ENCODE data around the gene MEN1.

- no peak for TF ChIP-seq RERE (CRISPR knock-in tag; IDR thresholded peaks at IDR 0.05; ENCODE audit: low read depth)
- no peak for TF ChIP-seq ZNF770 (CRISPR knock-in tag; IDR thresholded peaks at IDR 0.05)
- no peak for TF ChIP-seq ZFX (CRISPR knock-in tag; IDR thresholded peaks at IDR 0.05; ENCODE audit: low read depth)
- no peak for TF ChIP-seq ZNF205 (CRISPR knock-in tag; IDR thresholded peaks at IDR 0.05)
- TF ChIP-seq ESRRA (CRISPR knock-in tag; IDR thresholded peaks at IDR 0.05; ENCODE audit: low read depth), result no peak
- TF ChIP-seq CC2D1A (CRISPR knock-in tag; IDR thresholded peaks at IDR 0.05), result no peak
- no peak for TF ChIP-seq NAIF1 (CRISPR knock-in tag; IDR thresholded peaks at IDR 0.05; ENCODE audit: borderline replicate concordance)
- TF ChIP-seq CENPBD1 (CRISPR knock-in tag; IDR thresholded peaks at IDR 0.05; ENCODE audit: borderline replicate concordance, low read depth), result no peak
These were observed 5.8 kb downstream of the MEN1 start for GRCh38 chr11:64804346-64805210.

All from HepG2 (cell line).